Umbilical cord (tissue), 1 donor: ENCODE measurements around the gene OR4C45. TPM values are rescaled to one million over a fixed set of nuclear protein-coding genes. Genes with fewer than 3 reads are reported as not detected.

Source experiments
- total RNA-seq: library from RNA; depleted of rRNA; stranded (reverse); fragments of >200 nt; gene quantifications from one replicate; pipeline ENCODE4 v1.2.3, GENCODE V29; 2014; ENCODE audit warnings: low replicate concordance; ENCODE audit not compliant: insufficient read depth

The OR4C45 gene
- total RNA-seq, 1 donor from 2014 or later = 7.2 TPM

Other genes with a start within 250 kb of the OR4C45 start
- gene OR4C13, start 80.5 kb upstream of the OR4C45 start, total RNA-seq = 16.6 TPM
- gene OR4C12, start 50.3 kb upstream of the OR4C45 start, total RNA-seq = 9.6 TPM